ENCODE results near the gene C16orf82.

Gene C16orf82

DNA sequence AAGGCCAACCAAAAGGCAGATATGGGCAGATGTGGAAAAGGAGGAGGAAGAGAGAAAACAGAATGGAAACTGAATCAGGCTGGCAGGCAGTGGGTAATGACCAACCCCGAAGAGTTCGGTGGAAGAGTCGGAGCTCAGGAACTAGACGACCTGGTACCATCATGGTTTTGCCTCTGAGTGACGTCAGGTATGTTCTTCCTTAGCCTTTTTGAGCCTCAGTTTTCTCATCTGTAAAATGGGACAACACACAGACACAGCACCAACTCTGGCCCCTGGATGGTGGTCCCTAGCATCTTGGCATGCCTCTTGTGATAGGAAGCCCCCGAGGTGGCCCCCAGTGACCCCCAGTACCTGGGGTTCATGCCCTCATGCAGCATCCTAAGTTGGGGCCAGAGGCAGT, 37.2 kb upstream of the C16orf82 start:
- H3K4me3 ChIP-seq (ENCODE audit: low read depth, low read length), result no peak overlapping the region
- TF ChIP-seq, protein P1, sequence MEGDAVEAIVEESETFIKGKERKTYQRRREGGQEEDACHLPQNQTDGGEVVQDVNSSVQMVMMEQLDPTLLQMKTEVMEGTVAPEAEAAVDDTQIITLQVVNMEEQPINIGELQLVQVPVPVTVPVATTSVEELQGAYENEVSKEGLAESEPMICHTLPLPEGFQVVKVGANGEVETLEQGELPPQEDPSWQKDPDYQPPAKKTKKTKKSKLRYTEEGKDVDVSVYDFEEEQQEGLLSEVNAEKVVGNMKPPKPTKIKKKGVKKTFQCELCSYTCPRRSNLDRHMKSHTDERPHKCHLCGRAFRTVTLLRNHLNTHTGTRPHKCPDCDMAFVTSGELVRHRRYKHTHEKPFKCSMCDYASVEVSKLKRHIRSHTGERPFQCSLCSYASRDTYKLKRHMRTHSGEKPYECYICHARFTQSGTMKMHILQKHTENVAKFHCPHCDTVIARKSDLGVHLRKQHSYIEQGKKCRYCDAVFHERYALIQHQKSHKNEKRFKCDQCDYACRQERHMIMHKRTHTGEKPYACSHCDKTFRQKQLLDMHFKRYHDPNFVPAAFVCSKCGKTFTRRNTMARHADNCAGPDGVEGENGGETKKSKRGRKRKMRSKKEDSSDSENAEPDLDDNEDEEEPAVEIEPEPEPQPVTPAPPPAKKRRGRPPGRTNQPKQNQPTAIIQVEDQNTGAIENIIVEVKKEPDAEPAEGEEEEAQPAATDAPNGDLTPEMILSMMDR (IDR thresholded peaks at IDR 0.05; ENCODE audit: insufficient read depth, low read depth, low read length, missing control alignments), result no peak
- no peak for DNase-seq (ENCODE audit: low read depth)

DNA sequence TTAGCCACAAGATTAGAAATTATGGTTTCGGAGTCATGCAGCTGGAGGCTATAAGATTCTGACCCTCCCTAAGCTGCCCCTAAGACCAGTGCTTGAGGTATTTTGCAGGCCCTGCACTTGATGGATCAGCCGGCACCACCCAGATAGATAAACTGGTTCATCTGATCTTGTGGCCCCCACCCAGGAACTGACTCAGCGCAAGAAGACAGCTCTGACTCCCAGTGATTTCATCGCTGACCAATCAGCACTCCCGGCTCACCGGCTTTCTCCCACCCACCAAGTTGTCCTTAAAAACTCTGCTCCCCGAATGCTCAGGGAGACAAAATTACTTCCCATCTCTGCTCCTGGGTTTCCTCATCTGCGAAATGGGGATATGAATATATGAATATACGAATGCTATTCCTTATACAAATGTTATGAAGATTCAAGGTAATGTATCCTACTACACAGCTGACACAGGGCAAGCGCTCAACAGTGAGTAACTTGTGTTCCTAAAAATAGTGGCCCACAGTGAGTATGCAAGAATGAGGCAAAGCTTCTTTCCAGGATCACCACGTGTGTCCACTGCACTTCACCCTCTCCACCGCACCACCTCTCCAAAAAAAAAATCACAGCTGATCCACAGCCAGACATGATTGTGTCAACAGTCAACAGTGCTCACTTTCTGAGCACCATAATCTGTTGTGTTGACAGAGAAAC, 33.3 kb upstream of the C16orf82 start:
- TF ChIP-seq, protein P1 (IDR thresholded peaks at IDR 0.05; ENCODE audit: insufficient read depth, low read depth, low read length, missing control alignments), result no peak
- H3K4me3 ChIP-seq (ENCODE audit: low read depth, low read length), result no peak overlapping the region
- DNase-seq (ENCODE audit: low read depth), result no peak

DNA sequence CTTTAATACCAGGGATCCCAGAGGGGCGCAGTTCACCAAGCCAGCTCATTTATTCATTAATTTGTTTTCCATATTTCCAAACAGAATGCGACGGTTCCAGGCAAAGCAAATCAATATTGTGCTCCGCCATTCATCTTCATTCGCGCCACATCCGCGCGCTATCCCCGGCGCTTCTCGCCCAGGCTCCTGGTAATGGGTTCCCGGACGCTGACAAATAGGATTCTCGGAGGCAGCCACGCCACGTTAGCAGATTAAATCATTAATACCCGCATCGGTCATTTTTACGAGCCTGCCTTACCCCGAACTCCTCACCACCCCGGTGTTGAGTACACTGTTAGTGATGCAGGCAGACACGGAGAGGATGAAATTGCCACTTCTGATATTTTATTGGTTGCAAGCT, 26.0 kb upstream of the C16orf82 start:
- no peak for DNase-seq (ENCODE audit: low read depth)
- TF ChIP-seq, protein P1 (IDR thresholded peaks at IDR 0.05; ENCODE audit: insufficient read depth, low read depth, low read length, missing control alignments), result no peak
- H3K4me3 ChIP-seq (ENCODE audit: low read depth, low read length), result no peak overlapping the region

DNA sequence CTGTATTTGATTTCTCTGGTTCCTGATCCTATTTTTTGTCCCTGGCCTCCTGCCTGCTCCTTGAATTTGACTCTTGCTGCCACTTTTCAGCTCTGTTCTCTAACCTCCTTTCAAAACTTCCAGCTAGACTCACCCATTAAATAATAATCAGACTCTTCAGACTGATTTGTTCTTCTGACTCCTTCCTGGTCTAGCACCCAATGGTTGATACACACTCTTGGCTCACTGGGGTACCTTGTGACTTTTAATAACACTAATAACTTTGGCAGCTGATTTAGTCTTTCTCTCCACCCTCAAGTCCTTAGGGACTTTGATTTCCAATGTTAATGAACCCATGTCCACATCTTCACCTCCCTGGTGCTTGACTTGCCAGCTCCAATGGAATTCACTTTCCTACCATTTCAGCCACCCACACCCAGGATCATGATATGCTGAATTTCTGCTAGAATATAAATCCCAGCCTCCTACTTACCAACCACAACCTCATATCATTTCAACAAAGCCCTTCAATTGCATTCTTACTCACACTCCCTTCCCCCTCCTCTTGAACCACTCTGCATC, 19.7 kb upstream of the C16orf82 start:
- no peak for DNase-seq (ENCODE audit: low read depth)
- TF ChIP-seq, protein P1 (IDR thresholded peaks at IDR 0.05; ENCODE audit: insufficient read depth, low read depth, low read length, missing control alignments), result no peak
- no peak overlapping the region for H3K4me3 ChIP-seq (ENCODE audit: low read depth, low read length)

DNA sequence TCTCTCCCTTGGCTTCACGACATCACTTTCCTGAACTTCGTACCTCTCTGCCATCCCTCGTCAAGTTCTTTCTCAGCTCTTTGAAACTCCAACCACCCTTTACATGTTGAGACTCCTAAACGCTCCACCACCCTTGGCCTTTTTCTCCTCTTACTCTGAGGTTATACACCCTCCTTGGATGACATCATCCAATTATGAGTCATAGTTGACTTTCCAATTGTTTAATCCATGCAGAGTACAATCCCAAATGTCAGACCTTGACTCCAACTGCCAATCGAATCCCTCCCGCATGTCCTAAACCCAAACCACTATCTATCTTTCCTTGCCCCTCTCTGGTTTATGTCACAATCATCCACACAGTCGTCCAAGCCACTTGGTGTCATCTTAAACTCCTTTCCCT, 18.4 kb upstream of the C16orf82 start:
- no peak overlapping the region for H3K4me3 ChIP-seq (ENCODE audit: low read depth, low read length)
- DNase-seq (ENCODE audit: low read depth), result no peak
- TF ChIP-seq, protein P1 (IDR thresholded peaks at IDR 0.05; ENCODE audit: insufficient read depth, low read depth, low read length, missing control alignments), result no peak

DNA sequence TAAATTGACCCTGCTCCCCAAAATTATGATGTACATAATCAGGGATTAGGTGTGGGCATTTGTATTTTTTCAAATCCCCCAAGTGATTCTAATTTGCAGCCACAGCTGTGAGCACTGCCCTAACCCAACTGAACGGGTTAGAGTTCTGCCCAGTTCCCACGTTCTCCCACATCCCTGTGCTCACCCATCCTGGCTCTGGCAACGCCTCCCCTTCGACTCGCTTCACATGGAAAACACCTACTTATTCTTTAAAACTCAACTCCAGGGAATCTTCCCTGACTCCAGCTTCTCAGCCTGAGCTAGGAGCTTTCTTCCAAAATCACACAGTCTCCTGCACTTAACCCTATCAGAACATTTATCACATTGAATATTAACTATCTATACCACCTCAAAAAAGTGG, 17.6 kb upstream of the C16orf82 start:
- TF ChIP-seq, protein P1 (IDR thresholded peaks at IDR 0.05; ENCODE audit: insufficient read depth, low read depth, low read length, missing control alignments), result no peak
- no peak for DNase-seq (ENCODE audit: low read depth)

GRCh38 chr16:27052007-27052406, 14.7 kb upstream of the C16orf82 start:
- H3K4me3 ChIP-seq (ENCODE audit: low read depth, low read length), result no peak overlapping the region
- TF ChIP-seq, protein P1 (IDR thresholded peaks at IDR 0.05; ENCODE audit: insufficient read depth, low read depth, low read length, missing control alignments), result no peak
- no peak for DNase-seq (ENCODE audit: low read depth)

More for the DNA sequence above, 17.6 kb upstream of the C16orf82 start:
- no peak overlapping the region for H3K4me3 ChIP-seq (ENCODE audit: low read depth, low read length)
